Stimulated activated naive CD4-positive, alpha-beta T cell treated with Interleukin-2 at 50 U/mL for 16 hours (primary cell): ENCODE data around the gene PIK3R3.
A peak's percentile ranks its signal among the peaks of the same experiment; 100 is the strongest.
"Not testable (repeated sequence)": the region's sequence is repeated elsewhere in the genome, so short reads cannot be mapped to it uniquely, and the experiment has no call there.

ENCODE experiments used
- DNase-seq: peaks from one replicate; lab custom pipeline; 2025; lab: John Stamatoyannopoulos, UW

The PIK3R3 gene

DNA sequence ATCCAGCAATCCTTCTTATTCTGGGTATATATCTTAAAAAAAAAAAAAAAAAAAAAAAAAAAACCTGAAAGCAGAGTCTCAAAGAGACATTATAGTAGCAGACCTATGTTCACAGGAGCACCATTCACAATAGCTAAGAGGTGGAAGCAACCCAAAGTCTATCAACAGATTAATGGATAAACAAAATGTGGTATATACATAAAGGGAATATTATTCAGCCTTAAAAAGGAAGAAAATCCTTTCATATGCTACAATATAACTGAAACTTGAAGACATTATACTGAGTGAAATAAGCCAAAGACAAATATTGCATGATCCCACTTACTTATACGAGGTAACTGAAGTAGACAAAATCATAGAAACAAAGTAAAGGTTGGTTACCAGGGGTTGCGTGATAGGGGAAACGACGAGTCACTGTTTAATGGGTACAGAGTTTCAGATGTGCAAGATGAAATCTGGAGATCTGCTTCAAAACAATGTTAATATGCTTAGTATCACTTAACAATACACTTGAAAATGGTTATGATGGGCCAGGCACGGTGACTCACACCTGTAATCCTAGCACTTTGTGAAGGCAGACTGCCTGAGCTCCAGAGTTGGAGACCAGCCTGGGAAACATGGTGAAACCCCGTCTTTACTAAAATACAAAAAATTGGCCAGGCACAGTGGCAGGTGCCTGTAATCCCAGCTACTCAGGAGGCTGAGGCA is 29.5 kb downstream of the PIK3R3 start:
- DNase-seq, result peak; percentile 5

DNA sequence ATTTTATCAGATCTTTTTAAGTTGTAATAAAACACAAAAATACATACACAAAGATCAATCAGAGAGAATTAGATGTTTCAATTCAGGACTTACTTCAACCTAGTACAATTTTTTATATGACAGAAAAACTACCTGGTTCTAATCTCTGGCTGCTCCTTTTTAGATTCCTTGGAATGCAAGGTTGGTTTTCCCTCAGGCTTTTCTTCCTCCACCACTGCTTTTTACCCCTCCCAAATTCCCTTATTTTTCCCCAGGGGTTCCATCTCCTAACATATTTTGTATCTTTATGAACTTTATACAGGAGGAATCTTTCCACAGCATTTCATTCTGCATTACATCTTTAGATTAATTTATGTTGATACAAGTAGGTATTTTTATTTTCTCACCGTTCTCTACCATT is 33.2 kb downstream of the PIK3R3 start:
- no peak for DNase-seq

DNA sequence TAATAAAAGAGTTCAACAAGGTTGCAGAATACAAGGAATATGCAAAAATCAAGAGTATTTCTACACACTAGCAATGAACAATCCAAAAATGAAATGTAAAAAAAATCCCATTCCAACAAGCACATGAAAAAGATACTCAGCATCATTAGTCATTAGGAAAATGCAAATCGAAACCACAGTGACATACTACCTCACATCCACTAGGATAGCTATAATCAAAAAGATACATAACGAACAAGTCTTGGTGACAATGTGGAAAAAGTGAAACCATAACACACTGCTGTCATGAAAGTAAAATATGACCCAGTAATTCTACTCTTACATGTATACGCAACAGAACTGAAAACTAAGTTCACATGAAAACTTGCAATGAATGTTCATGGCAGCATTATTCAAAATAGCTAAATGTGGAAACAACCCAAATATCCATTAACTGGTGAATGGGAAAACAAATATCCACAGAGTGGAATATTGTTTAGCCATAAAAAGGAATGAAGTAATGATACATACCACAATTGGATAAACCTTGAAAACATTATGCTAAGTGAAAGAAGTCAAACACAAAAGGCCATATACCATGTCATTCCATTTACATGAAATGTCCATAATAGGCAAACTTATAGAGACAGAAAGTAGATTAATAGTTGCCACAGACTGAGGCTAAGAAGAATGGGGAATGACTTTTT is 34.3 kb downstream of the PIK3R3 start:
- DNase-seq, result no peak

DNA sequence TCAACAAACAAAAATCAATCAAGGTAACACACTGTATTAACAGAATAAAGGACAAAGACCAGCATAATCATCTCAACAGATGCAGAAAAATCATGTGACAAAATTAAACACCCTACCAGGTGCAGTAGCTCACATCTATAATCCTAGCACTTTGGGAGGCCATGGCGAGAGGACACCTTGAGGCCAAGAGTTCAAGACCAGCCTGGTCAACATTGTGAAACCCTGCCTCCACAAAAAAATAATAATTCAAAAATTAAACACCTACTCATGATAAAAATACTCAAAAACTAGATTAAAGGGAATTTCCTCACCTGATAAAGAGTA is 35.3 kb downstream of the PIK3R3 start:
- DNase-seq, result no peak

DNA sequence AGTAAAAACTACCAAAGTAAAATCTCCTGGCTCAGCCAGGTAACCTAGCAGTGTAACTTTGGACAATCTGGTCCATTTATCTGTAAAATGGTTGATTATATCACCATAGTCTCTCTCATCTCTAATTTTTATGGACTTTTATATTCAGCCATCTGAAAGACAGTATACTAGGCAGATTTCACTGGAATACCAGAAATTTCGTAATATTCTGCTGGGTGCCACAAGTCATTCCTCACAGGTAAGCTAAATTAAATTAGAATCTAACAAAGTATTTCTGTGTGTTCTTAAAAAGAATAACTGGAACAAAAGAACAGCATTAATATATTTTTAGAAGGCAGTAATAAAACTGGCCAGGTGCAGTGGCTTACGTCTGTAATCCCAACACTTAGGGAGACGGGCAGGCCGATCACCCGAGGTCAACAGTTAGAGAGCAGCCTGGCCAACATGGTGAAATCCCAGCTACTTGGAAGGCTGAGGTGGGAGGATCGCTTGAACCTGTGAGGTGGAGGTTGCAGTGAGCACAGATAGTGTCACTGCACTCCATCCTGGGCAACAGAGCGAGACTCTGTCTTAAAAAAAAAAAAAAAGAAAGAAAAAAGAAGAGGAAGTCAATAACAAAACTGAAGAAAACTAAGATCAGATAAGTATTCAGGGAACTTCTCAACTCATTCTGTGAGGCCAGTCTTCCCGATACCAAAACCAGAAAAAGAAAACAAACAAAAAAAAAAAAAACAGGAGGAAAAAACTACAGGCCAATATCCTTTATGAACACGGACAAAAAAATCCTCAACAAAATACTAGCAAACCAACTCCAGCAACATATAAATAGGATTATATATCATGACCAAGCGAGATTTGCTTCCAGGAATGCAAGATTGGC is 35.9 kb downstream of the PIK3R3 start:
- no peak for DNase-seq

DNA sequence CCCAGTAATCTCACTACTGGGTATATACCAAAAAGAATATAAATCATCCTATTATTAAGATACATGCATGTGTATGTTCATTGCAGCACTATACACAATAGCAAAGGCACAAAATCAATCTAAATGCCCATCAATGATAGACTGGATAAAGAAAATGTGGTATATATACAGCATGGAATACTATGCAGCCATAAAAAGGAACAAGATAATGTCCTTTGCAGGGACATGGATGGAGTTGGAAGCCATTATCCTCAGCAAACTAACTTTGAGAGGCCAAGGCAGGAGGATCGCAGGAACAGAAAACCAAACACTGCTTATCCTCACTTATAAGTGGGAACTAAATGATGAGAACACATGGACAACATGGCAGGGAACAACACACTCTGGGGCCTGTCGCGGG is 37.3 kb downstream of the PIK3R3 start:
- DNase-seq, result not testable (repeated sequence)

DNA sequence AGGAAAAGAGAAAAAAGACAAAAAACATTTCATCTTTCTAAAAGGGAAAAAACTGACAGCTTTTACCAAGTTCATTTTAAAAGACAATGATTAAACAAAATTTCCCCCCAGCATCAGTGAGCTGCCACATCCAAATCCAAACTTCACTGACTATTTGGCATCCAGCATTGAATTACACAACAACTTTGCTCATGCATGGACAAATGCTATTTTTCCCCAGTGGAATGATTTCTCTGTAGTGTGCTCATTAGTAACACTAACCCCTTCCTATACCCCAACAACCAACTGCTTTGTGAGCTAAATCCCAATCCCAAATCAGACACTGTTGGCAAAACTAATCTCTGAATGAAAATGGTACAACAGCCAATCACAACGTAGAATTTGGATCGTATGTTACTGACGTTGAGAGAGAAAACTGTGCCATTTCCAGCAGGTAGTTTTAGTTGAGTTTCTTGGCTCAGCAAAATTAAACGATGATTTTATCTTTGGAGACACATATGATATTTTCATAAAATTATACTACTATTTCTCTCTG is 37.9 kb downstream of the PIK3R3 start:
- no peak for DNase-seq

DNA sequence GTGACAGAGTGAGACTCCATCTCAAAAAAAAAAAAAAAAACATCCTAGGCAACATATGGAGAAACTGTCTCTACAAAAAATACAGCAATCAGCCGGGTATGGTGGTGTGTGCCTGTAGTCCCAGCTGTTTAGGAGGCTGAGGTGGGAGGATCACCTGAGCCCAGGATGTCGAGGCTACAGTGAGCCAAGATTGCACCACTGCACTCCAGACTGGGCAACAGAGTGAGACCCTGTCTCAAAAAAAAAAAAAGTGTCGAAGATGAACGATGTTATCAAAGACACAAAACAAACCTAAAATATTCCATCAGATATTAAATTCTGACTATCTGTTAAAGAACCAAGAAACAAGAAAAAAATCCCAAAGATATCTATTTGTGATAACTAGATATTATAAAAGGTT is 38.6 kb downstream of the PIK3R3 start:
- DNase-seq, result not testable (repeated sequence)

DNA sequence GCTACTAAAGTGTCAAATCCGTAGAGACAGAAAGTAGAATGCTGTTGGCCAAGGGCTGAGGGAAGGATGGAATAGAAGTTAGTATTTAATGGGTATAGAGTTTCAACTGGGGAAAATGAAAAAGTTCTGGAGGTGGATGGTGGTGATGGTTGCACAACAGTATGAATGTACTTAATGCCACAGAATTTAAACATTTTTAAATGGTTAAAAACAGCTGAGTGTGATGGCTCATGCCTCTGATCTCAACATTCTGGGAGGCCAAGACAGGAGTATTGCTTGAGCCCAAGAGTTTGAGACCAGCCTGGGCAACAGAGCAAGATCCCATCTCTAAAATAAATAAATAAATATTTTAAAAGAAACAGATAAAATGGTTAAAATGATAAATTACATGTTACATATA is 44.5 kb downstream of the PIK3R3 start:
- no peak for DNase-seq

DNA sequence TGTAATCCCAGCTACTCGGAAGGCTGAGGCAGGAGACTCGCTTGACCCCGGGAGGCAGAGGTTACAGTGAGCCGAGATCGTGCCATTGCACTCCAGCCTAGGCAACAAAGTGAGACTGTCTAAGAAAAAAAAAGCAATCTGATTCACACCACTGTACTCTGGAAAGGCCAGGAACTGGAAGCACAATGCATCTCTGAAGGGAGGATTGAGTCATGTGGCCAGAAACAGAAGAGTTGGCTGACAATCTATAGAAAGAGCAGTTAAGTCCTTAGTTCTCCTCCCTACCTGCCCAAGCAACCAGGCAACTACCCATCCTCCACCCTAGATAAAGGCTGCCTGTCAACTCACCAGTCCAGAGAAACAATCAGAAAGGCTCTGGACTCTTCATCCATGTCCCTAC is 45.9 kb downstream of the PIK3R3 start:
- DNase-seq, result no peak

DNA sequence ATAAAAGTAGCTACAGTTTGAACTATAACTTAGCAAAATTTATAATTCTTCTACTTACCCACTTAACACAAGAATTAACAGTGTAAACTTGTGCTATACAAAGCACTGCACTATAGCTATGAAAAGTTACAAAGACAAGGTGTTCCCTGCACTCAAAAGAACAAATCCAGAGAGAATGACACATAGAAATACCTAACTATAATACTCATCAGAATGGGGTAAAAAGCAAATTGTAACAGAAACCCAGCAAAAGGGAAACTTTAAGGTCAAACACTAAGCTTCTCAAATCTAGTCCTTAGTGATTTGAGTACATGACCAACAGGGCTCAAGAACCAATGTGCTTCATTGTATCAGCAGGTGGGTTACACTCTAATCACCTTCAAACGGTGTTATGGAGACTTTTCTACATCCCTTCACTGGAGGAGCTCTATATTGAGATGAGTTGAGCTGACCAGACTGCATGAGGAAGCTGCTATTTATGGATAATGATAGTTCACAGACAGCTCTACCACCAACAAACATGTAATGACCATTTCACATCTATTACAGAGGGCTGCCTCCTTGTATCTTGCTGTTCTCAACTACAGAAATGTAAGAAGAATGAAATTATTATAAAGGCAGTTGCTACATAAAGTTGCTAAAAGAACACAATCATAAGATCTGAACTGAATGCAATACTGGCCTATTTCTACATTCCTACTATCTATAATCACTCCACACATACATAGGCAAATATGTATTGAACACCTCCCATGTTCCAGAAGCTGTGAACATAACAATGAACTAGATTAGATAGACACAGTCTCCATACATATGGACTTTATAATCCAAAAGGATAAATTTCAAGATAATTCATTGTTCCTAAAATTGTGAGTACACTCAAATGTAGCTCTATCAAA is 47.6 kb downstream of the PIK3R3 start:
- DNase-seq, result no peak

DNA sequence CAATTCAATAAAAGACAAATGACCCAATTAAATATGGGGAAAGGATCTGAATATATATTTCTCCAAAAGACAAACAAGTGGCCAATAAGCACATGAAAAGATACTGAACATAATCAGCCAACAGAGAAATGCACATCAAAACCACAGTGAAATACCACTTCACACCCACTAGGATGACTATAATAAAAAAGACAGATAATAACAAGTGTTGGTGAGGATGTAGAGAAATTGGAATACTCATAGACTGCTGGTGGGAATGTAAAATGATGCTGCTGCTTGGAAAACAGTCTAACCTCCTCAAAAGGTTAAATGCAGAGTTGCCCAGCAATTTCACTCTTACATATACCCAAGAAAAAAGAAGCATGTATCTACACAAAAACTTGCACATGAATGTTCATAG is 48.9 kb downstream of the PIK3R3 start:
- no peak for DNase-seq

DNA sequence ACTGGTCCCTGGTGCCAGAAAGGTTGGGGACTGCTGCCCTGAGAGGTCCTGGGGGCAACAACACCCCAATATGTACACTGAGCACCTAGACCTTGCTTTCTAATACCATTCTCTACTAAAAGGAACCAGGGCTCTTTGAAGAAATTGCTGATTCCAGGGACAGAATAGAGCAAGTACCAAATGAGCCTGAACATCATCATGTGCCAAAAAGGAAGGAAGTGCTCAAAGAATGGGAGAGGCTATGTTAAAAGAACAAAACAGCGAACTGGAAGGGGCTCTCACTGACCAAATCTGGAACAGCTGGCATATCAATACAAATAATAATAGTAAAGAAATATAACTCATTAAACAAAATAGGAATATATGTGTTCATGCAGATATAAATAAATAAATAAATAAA is 50.8 kb downstream of the PIK3R3 start:
- no peak for DNase-seq

DNA sequence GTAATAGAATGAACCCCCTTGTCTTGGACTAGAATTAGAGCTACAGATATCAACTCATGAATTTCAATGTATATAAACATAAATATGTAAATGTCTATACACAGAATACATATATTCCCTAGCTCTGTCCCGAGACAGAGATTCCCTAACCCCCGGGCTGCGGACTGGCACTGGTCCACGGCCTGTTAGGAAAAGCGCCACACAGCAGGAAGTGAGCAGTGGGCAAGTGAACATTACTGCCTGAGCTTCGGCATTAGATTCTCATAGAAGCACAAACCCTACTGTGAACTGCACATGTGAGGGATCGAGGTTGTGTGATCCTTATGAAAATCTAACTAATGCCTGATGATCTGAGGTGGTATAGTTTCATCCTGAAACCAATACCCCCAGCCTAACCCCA is 51.2 kb downstream of the PIK3R3 start:
- no peak for DNase-seq

DNA sequence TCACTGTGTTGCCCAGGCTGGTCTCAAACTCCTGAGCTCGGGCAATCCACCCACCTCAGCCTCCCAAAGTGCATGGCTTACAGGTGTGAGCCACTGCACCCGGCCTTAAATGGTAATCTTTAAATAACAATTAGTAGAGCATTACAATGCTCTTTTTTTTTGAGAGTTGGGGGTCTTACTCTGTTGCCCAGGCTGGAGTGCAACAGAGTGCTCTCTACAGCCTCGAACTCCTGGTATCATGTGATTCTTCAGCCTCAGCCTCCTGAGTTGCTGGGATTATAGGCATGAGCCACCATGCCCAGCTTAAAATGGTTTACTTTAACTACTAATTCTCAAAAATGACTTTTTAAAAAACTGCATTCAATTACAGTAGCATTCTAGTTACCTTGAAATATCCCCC is 52.2 kb downstream of the PIK3R3 start:
- no peak for DNase-seq

DNA sequence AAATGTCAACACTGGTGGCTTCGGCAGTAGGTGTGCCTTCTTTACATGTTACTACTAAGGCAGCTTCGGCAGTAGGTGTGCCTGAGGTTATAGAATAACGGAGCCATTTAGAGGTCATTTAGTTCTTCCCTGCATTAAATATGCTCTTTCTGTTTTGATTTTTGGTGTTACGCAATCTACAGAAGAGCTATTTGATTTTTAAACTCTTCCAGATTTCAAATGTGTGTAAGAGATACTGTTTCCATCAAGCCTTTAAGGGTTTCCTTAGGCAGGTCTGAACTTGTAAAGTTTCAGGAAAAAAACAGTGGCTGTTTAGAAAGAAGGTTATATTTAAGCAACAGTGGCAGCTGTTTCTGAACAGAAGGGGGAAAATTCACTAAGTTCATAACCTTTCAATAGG is 54.8 kb downstream of the PIK3R3 start:
- no peak for DNase-seq

DNA sequence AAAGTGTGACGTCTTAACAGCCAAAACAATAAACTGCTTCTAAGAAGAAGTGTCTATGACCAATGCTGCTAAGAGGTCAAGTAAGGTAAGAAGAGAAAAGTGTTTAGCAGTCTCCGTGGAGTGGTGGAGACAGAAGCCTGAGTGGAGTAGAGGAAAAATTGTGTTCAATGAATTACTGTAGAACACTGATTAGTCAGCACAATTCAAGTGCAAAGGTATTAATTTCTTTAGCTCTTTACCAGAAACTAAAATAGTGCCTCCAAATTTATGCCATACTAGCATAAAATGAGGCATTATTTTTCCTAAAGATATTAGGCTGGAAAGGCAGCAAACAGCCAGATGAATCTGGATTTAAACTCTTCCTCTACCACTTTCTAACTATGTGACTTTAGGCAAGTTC is 56.1 kb downstream of the PIK3R3 start:
- DNase-seq, result no peak

DNA sequence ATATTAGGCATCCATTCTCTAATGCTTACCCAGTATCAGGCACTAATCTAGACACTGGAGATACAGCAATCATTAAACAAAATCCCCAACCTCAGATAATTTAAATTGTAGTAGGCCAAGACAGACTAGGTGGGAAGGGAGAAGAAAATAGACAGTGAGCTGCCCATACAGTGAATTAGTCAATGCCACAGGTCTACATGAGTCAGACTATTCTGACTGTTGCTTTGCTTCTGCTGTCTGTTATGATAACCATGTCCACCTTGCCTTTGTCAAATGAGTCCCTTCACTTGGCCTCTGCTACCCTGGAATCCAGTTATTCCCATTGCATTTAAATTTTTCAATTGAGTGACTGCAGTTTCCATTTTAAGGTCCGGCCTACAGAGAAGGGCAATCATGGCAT is 59.5 kb downstream of the PIK3R3 start:
- DNase-seq, result no peak

DNA sequence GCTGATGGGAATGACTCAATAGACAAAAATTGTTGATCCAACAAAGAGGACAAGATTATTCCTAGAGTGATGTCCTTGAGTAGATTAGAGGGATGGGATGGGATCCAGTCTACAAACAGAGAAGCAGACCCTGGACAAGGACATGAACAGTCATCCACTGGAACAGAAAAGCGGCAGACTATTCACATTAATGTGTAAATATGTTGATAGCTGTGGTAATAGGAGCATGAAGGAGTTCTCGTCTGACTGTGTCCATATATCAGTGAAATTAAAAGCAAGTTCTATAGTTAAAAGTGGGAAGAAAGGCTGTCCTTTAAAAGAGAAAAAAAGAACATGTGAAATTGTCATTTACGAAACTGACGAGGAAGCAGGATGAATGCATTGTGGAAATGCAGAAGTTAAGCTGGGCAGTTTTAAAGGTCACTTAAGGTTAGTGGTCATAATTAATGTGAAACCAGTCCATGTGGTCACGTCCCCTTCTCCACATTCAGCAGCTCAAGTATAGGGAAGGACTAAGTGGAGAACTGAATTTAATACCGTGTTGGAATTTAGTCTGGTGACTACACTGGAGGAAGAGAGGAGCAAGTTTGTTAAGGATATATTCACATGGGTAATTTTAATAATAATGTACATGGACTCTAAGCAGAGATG is 62.1 kb downstream of the PIK3R3 start:
- DNase-seq, result no peak

DNA sequence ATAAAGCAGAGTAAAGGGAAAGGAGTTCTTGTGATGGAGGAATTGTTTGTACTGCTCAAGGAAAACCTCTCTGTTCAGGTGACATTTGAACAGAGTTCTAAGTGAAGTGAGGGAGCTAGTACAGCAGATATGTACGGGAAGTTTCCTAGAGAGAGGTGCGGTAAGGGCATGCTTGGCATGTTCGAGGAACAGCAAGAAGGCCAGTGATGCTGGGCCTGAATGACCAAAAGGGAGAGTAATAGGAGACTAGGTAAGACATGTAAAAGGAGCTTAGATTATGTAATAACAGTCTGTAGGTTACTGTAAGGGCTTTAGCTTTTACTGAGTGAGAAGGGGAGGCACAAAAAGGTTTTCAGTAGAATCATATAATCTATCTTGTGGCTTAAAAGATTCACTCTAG is 63.9 kb downstream of the PIK3R3 start:
- no peak for DNase-seq

DNA sequence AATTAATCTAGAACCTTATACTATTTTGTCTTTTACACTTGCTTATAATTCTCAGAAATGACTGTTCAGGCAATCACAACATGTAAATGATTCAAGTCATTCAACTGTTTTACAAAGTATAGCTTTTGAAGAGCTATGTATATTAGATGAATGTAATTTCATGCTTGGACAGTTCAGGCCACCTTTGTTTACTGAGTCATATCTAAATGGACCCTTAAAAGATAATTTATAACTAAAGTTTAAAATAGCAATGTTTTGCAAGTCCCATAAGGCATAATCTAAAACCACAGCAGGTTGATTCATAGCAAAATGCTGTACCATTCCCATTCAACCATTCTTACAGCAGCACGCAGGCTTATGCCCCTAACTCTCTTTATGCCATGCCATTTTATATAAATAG is 64.8 kb downstream of the PIK3R3 start:
- no peak for DNase-seq
